Astrocyte of the cerebellum (primary cell): ENCODE measurements around the gene TNK2.
A peak's percentile ranks its signal among the peaks of the same experiment; 100 is the strongest.

Experiments
- DNase-seq: peaks from one replicate; pipeline ENCODE4 v3.0.0-alpha.2; 2011; ENCODE audit warnings: low read depth
- H3K4me3 ChIP-seq: 2 replicates; pipeline ENCODE4 v1.5.1; 2011; ENCODE audit warnings: mild to moderate bottlenecking, low read depth, low read length, moderate library complexity
- in situ Hi-C: cut with HindIII; loops from 2 replicates; pipeline ENCODE4 v1.10.0; 2017; ENCODE audit warnings: low sequenced_read_pairs
- TF ChIP-seq, protein P1 (sequence below): IDR thresholded peaks from 2 replicates; pipeline ENCODE4 v1.5.1; 2012; ENCODE audit warnings: low read length, low read depth, moderate library complexity, mild to moderate bottlenecking; ENCODE audit errors: missing control alignments

Gene TNK2

DNA sequence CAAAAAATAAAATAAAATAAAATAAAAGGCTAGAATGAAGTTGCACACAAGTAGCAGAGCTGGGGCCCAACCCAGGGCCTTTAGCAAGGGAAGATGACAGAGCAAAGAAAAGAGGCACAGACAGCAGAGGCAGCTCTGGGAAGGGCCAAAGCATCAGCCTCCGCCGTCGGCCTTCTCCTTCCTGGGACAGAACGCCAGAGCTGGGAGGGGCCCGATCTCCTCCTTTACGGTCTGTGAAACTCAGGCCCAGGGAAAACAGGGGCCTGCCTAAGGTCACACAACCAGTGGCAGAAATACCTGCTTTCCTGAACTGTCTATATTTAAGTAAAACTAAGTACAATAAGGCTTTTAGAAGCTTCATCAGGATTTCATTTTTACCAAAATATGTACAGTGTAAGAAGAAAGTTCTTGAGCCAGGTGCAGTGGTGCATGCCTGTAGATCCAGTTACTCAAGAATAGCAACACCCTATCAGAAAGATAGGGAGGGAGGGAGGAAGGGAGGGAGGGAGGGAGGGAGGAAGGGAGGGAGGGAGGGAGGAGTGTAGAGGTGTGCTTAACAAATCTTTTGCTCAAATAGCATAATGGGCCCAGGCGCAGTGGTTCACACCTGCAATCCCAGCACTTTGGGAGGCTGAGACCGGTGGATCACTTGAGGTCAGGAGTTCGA, 53.6 kb downstream of the TNK2 start:
- no peak for DNase-seq
- TF ChIP-seq, protein P1, sequence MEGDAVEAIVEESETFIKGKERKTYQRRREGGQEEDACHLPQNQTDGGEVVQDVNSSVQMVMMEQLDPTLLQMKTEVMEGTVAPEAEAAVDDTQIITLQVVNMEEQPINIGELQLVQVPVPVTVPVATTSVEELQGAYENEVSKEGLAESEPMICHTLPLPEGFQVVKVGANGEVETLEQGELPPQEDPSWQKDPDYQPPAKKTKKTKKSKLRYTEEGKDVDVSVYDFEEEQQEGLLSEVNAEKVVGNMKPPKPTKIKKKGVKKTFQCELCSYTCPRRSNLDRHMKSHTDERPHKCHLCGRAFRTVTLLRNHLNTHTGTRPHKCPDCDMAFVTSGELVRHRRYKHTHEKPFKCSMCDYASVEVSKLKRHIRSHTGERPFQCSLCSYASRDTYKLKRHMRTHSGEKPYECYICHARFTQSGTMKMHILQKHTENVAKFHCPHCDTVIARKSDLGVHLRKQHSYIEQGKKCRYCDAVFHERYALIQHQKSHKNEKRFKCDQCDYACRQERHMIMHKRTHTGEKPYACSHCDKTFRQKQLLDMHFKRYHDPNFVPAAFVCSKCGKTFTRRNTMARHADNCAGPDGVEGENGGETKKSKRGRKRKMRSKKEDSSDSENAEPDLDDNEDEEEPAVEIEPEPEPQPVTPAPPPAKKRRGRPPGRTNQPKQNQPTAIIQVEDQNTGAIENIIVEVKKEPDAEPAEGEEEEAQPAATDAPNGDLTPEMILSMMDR: no peak
- in situ Hi-C loops: no loop called here
- H3K4me3 ChIP-seq: no peak overlapping the region

GRCh38 chr3:195853996-195854395, 54.4 kb downstream of the TNK2 start:
- TF ChIP-seq, protein P1: no peak
- in situ Hi-C loops: no loop called here
- no peak overlapping the region for H3K4me3 ChIP-seq
- no peak for DNase-seq

GRCh38 chr3:195853036-195853435, 55.3 kb downstream of the TNK2 start:
- TF ChIP-seq, protein P1: no peak
- no peak for DNase-seq
- H3K4me3 ChIP-seq: no peak overlapping the region
- in situ Hi-C loops: no loop called here

DNA sequence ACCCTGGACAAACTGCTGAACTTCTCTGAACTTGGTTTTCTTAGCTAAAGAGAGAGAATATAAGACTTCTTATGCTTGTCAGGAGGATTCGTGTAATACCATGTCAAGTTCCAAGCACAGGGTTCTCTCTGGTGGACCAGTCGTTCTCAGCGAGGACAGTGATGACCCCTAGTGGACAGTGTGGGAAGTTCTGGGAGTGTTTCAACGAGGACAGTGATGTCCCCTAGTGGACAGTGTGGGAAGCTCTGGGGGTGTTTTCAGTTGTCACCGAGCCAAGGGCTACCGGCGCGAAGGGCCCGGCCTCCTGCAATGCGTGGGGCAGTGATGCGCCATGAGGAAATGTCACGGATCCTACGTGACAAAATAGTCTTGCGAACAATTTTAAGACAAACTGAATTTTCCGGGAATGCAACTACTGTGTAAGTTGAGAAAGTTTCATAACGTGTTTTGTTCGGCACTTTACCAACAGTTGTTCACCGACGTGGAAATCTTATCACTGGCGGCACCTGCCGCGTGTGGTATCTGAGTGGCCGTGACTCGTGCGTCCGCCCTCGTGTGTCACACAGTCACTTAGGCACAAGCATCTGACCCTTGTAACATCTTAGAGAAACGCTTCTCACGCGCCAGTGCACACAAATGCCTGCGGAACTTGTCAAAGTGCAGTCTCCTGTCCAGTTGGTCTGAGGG, 57.4 kb downstream of the TNK2 start:
- H3K4me3 ChIP-seq: no peak overlapping the region
- TF ChIP-seq, protein P1: peak; percentile 100
- in situ Hi-C loops: no loop called here
- peak; percentile 86 for DNase-seq

DNA sequence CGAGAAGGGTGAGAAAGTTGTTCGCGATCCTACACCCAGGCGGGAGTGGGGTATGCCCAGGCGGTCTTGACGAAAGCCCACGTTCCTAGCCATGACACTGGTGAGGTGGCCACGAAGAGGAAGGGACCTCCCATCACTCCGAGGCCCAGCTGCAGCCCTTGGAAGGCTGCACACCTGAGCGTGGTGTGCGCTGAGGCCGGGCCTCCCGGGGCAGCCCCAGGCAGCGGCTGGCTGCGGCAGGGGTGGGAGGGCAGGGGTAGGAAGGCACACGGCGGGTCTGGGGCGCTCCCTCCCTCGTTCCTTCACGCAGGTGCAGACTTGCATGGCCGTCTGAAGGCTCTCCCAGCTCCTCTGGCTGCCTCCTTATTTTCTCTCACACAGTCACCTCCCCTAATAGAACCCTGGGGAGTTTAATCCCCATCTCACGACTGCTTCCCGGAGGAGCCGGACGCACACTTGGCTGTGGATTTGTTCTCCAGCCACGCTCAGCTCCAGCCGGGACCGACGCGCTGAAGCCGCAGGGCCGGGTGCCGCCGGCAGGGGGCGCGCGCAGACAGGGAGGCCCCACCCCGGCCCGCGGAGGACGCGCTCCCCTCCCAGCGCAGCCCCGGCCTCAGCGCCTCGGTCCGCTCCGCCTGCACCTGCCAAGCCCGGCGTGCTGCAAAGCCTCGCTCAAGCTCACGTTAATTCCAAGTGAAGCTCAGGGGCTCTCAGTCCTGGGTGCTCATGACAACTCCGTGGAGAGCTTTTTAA, 58.9 kb downstream of the TNK2 start:
- TF ChIP-seq, protein P1: no peak
- in situ Hi-C loops: no loop called here
- DNase-seq: no peak

GRCh38 chr3:195847055-195847950, 61.0 kb downstream of the TNK2 start:
- no peak overlapping the region for H3K4me3 ChIP-seq
- TF ChIP-seq, protein P1: no peak
- in situ Hi-C loops: no loop called here
- DNase-seq: no peak

More for the DNA sequence above, 58.9 kb downstream of the TNK2 start:
- H3K4me3 ChIP-seq: no peak overlapping the region
